ENCODE results near the gene DAB1. TPM values are rescaled to one million over a fixed set of nuclear protein-coding genes. Genes with fewer than 3 reads are reported as not detected.

DAB1 gene
- total RNA-seq (1 to 10 TPM in 4 of 5 donors, under 1 TPM in 1; 0.82 to 3.7 (median 1.5) TPM), total RNA-seq (0 to 3.4 (median 0.67) reads per million in 29 experiments)
- 3.3 TPM for total RNA-seq (2013)

DNA sequence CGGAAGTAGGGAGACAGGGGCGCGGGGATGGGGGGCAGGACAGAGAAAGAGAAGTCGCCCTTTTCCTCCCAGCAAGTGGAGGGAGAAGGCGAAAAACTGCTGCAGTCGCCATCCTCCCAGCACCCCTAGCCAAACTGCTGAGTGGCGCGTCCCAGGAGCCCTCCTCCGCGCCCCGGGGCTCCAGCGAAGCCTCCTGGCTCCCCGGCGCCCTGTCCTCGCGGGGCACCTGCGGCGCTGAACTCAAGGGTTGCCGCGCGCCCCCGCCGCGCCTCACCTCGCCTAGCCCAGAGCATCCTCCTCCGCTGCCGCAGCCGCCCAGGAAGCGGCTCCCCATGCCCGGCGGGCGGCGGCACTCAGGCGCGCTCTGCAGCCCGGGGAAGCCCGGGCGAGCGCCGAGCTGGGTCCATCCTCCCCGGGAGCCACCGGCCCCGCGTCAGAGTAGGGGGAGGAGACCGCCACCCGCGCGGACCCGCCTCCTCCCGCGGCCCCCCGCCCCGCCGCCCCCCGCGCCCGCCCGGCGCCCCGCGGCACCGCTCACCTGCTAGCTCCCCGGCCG is at the start of gene DAB1:
Gene DAB1, minus strand, starts transcription at position 405 of the 556 bp plus-strand sequence. CDS start 133,030 bp downstream, outside the sequence.
- Mint-ChIP-seq H3K27ac (no peak within 1 kb of the TSS), H3K4me3 (peak within 1 kb of the TSS in 2 of 3 donors; percentile 27 to 31), H3K36me3 (no peaks in the 10 kb centered on the region), H3K9me3 (peaks cover 0 to 3% (median 0%) of the 10 kb centered on the region in 3 donors), H3K27me3 (peaks cover 46 to 55% of the 10 kb centered on the region in 2 donors), H3K4me1 (peaks cover 0 to 14% (median 10%) of the 10 kb centered on the region in 3 donors)
- H3K27ac ChIP-seq (ENCODE audit: low read length): no peak within 1 kb of the TSS
- no peaks in the 10 kb centered on the region for H3K36me3 ChIP-seq (ENCODE audit: control insufficient read depth in 2 of 2, extremely low read depth in 1 of 2, insufficient read depth in 1 of 2, low read length in 1 of 2)
- WGBS (ENCODE audit: insufficient coverage): 2% methylated on average over 36 of the region's 64 CpGs
- POLR2A ChIA-PET: no interaction called here
- peaks cover 0 to 9% of the 10 kb centered on the region in 2 experiments for H3K4me1 ChIP-seq (ENCODE audit: control insufficient read depth in 1 of 2, extremely low read depth in 1 of 2, insufficient read depth in 2 of 2, low read length in 2 of 2)
- peaks cover 9 to 23% of the 10 kb centered on the region in 2 experiments for H3K27me3 ChIP-seq (replicated peaks in 1 of 2; ENCODE audit: control insufficient read depth in 2 of 2, extremely low read depth in 1 of 2, insufficient read depth in 2 of 2, low read length in 1 of 2)
- H3K4me3 ChIP-seq (ENCODE audit: control insufficient read depth in 1 of 2, extremely low read depth in 1 of 2, low read length in 1 of 2): no peak within 1 kb of the TSS
- peak in 2 of 4 experiments; percentile 32 to 38 for ATAC-seq (replicated peaks in 1 of 4)
- DNase-seq: no peak
- no peaks in the 10 kb centered on the region for H3K9me3 ChIP-seq
- CTCF ChIA-PET: interaction anchor here in 1 of 2 donors (0.6 kb wide), 1 partner anchor 872 kb away, joined by 4 read pairs; no protein-coding TSS in a partner anchor

DNA sequence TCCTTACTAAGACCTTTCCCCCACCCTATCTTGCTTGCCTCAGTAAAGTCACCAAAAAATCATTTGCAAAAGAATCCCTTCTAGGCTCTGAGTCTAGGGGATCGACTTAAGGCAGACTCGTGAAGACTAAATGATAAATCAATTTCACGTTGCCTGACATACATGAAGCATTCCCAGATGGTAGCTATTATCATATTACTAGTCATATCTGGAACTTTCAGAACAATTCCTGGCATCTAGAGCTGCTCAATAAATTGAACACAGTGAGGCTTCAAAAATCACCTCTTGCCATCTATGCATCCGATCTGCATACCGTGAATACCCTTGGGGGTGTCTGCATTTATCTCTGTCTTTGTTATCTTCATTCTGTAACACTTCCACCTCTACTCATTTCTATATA is 49.6 kb upstream of the DAB1 start:
- DNase-seq: no peak
- Histone ChIP-seq H3K9me3 (no peaks in the 10 kb centered on the region), H3K36me3 (ENCODE audit: control insufficient read depth in 2 of 2, extremely low read depth in 1 of 2, insufficient read depth in 1 of 2, low read length in 1 of 2) (no peaks in the 10 kb centered on the region), H3K4me3 (ENCODE audit: control insufficient read depth in 1 of 2, extremely low read depth in 1 of 2, low read length in 1 of 2) (no peak overlapping the region), H3K4me1 (ENCODE audit: control insufficient read depth in 1 of 2, extremely low read depth in 1 of 2, insufficient read depth in 2 of 2, low read length in 2 of 2) (no peaks in the 10 kb centered on the region), H3K27me3 (replicated peaks in 1 of 2; ENCODE audit: control insufficient read depth in 2 of 2, extremely low read depth in 1 of 2, insufficient read depth in 2 of 2, low read length in 1 of 2) (no peaks in the 10 kb centered on the region), H3K27ac (ENCODE audit: low read length) (no peak overlapping the region)
- POLR2A ChIA-PET: no interaction called here
- H3K27me3 Mint-ChIP-seq: no peaks in the 10 kb centered on the region
- peaks cover 0 to under 1% (median 0%) of the 10 kb centered on the region in 3 donors for H3K9me3 Mint-ChIP-seq
- no peaks in the 10 kb centered on the region for H3K4me1 Mint-ChIP-seq
- no peak for ATAC-seq (replicated peaks in 1 of 4)
- H3K36me3 Mint-ChIP-seq: no peaks in the 10 kb centered on the region
- no peak overlapping the region for H3K27ac Mint-ChIP-seq
- CTCF ChIA-PET: no interaction called here
- WGBS (ENCODE audit: insufficient coverage): 100% methylated on average over 2 of the region's 5 CpGs
- no peak overlapping the region for H3K4me3 Mint-ChIP-seq

DNA sequence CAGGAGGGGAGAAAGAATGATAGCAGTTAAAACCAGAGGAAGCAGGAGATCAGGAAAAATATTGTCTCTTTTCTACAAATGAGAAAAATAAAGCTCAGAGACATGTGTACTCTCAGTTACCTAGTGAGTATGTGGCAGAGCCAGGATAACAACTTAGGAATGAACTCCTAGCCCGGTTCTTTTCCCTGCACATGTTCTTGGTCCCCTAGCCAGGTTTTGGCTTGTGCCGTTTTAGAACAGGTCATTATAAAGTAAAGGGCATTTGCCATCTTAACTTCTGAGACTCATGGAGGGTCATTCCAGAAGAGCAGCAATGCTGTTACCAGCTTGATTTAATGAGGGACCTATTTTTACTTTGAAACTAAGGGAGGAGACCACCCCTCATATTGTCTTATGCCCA is 48.1 kb upstream of the DAB1 start:
- Histone ChIP-seq H3K36me3 (ENCODE audit: control insufficient read depth in 2 of 2, extremely low read depth in 1 of 2, insufficient read depth in 1 of 2, low read length in 1 of 2) (no peaks in the 10 kb centered on the region), H3K4me1 (ENCODE audit: control insufficient read depth in 1 of 2, extremely low read depth in 1 of 2, insufficient read depth in 2 of 2, low read length in 2 of 2) (no peaks in the 10 kb centered on the region), H3K4me3 (ENCODE audit: control insufficient read depth in 1 of 2, extremely low read depth in 1 of 2, low read length in 1 of 2) (no peak overlapping the region), H3K9me3 (no peaks in the 10 kb centered on the region), H3K27ac (ENCODE audit: low read length) (no peak overlapping the region), H3K27me3 (replicated peaks in 1 of 2; ENCODE audit: control insufficient read depth in 2 of 2, extremely low read depth in 1 of 2, insufficient read depth in 2 of 2, low read length in 1 of 2) (no peaks in the 10 kb centered on the region)
- H3K4me3 Mint-ChIP-seq: no peak overlapping the region
- no peaks in the 10 kb centered on the region for H3K36me3 Mint-ChIP-seq
- no peaks in the 10 kb centered on the region for H3K4me1 Mint-ChIP-seq
- CTCF ChIA-PET: no interaction called here
- 83% methylated on average over 1 of the region's 2 CpGs for WGBS (ENCODE audit: insufficient coverage)
- POLR2A ChIA-PET: interaction anchor here in 1 of 2 donors (0.6 kb wide), 1 partner anchor 718 kb away, joined by 4 read pairs; no protein-coding TSS in a partner anchor
- peaks cover 0 to 10% (median 0%) of the 10 kb centered on the region in 3 donors for H3K9me3 Mint-ChIP-seq
- H3K27me3 Mint-ChIP-seq: no peaks in the 10 kb centered on the region
- H3K27ac Mint-ChIP-seq: no peak overlapping the region
- DNase-seq (no peak), ATAC-seq (replicated peaks in 1 of 4) (no peak)

DNA sequence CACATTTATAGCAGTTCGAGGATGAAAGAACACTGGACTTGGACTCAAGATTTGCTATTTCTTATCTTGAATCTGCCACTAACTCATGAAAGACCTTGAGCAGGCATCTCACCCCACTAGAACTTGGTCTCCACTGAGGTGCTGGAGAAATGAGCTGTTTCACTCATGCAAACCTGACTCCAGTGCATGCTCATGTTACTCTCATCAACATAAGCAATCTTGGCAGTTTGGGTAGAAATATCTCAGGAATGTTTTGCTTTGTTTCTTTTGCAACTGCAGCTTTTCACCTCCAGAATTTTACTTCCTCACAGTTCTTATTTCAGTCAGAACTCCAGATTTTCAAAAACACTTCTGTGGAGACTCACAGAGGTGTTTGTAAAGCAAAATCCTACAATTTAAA is 46.2 kb upstream of the DAB1 start:
- no CpG with 5 or more reads among the region's 1 CpG for WGBS (ENCODE audit: insufficient coverage)
- DNase-seq: no peak
- H3K4me1 ChIP-seq (ENCODE audit: control insufficient read depth in 1 of 2, extremely low read depth in 1 of 2, insufficient read depth in 2 of 2, low read length in 2 of 2): no peaks in the 10 kb centered on the region
- H3K4me3 ChIP-seq (ENCODE audit: control insufficient read depth in 1 of 2, extremely low read depth in 1 of 2, low read length in 1 of 2): no peak overlapping the region
- ChIA-PET POLR2A (no interaction called here), CTCF (no interaction called here)
- no peak overlapping the region for H3K27ac Mint-ChIP-seq
- no peaks in the 10 kb centered on the region for H3K9me3 ChIP-seq
- no peaks in the 10 kb centered on the region for H3K4me1 Mint-ChIP-seq
- H3K27me3 Mint-ChIP-seq: no peaks in the 10 kb centered on the region
- H3K36me3 ChIP-seq (ENCODE audit: control insufficient read depth in 2 of 2, extremely low read depth in 1 of 2, insufficient read depth in 1 of 2, low read length in 1 of 2): no peaks in the 10 kb centered on the region
- no peaks in the 10 kb centered on the region for H3K27me3 ChIP-seq (replicated peaks in 1 of 2; ENCODE audit: control insufficient read depth in 2 of 2, extremely low read depth in 1 of 2, insufficient read depth in 2 of 2, low read length in 1 of 2)
- no peak overlapping the region for H3K4me3 Mint-ChIP-seq
- no peaks in the 10 kb centered on the region for H3K36me3 Mint-ChIP-seq
- H3K9me3 Mint-ChIP-seq: peaks cover 0 to 10% (median 0%) of the 10 kb centered on the region in 3 donors
- H3K27ac ChIP-seq (ENCODE audit: low read length): no peak overlapping the region
- ATAC-seq (replicated peaks in 1 of 4): no peak

DNA sequence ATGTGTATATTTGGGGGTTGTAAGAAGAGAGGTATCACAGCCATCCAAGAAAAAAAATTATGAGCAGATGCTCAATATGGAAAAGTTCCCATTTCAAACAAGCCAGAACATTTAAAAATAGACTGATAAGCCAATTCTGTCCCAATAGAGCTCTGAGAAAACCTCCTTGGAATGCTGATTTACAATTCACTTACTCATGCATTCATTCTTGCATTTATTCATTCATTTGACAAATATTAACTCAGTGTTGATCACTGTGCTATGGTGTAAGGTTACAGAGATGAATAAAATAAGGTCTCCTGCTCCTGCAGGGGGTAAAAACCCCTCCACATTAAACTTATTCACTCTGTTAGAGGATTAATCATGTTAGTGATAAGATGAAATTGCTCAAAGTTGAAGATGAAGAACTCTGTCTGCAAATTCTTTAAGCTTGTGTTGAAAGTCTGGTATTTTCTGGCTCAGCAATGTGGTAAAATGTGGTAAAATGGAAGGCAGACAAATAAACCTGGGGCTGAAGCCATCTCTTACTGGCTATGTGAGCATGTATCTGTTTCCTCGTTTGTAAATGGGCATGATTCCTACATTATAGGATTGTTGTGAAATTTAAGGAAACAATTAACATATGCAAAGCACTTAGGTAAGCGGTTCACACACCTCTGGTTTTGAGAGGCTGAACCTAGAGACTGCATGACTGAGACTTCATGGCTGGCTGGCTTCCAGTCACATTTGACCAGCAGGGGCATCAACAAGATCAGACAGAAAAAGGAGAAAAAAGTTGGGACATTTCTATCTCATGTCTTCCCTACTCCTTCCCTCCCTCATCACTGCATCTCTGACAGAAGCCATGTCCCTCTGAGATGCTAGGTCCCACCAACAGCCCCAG is 45.0 kb upstream of the DAB1 start:
- WGBS (ENCODE audit: insufficient coverage): 100% methylated on average over 1 of the region's 2 CpGs

DNA sequence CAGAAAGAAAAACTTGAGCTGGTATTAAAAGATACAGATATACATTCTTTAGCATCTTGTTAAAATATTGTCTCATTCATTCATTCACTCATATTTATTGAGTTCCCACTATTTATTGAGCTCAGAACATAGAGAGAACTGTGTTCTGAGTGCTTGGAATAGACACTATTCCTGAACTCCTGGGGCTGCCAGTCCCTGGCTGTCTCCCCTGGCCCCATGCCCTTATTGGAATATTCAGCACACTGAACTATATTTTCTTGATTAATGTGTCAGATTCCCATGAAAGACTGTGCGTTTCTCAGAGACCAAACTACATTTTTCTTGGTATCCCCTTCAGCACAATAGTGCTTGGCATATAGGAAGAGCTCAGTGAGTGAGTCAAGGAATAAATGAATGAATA is 44.0 kb upstream of the DAB1 start:
- Histone ChIP-seq H3K4me3 (ENCODE audit: control insufficient read depth in 1 of 2, extremely low read depth in 1 of 2, low read length in 1 of 2) (no peak overlapping the region), H3K4me1 (ENCODE audit: control insufficient read depth in 1 of 2, extremely low read depth in 1 of 2, insufficient read depth in 2 of 2, low read length in 2 of 2) (no peaks in the 10 kb centered on the region), H3K9me3 (no peaks in the 10 kb centered on the region), H3K27me3 (replicated peaks in 1 of 2; ENCODE audit: control insufficient read depth in 2 of 2, extremely low read depth in 1 of 2, insufficient read depth in 2 of 2, low read length in 1 of 2) (no peaks in the 10 kb centered on the region), H3K36me3 (ENCODE audit: control insufficient read depth in 2 of 2, extremely low read depth in 1 of 2, insufficient read depth in 1 of 2, low read length in 1 of 2) (no peaks in the 10 kb centered on the region), H3K27ac (ENCODE audit: low read length) (no peak overlapping the region)
- WGBS (ENCODE audit: insufficient coverage): no CpG with 5 or more reads among the region's 1 CpG
- H3K36me3 Mint-ChIP-seq: no peaks in the 10 kb centered on the region
- H3K9me3 Mint-ChIP-seq: peaks cover 0 to 10% (median 0%) of the 10 kb centered on the region in 3 donors
- H3K4me3 Mint-ChIP-seq: no peak overlapping the region
- CTCF ChIA-PET: interaction anchor here in 1 of 2 donors (0.6 kb wide), 1 partner anchor 34 kb away, joined by 3 read pairs; no protein-coding TSS in a partner anchor
- no peak overlapping the region for H3K27ac Mint-ChIP-seq
- peaks cover 0 to 4% of the 10 kb centered on the region in 2 donors for H3K27me3 Mint-ChIP-seq
- H3K4me1 Mint-ChIP-seq: no peaks in the 10 kb centered on the region
- DNase-seq (no peak), ATAC-seq (replicated peaks in 1 of 4) (no peak)
- POLR2A ChIA-PET: no interaction called here

More for the DNA sequence above, 45.0 kb upstream of the DAB1 start:
- H3K27me3 ChIP-seq (replicated peaks in 1 of 2; ENCODE audit: control insufficient read depth in 2 of 2, extremely low read depth in 1 of 2, insufficient read depth in 2 of 2, low read length in 1 of 2): no peaks in the 10 kb centered on the region
- Mint-ChIP-seq H3K4me3 (no peak overlapping the region), H3K36me3 (no peaks in the 10 kb centered on the region), H3K27ac (no peak overlapping the region), H3K4me1 (no peaks in the 10 kb centered on the region), H3K27me3 (peaks cover 0 to 4% of the 10 kb centered on the region in 2 donors), H3K9me3 (peaks cover 0 to 10% (median 0%) of the 10 kb centered on the region in 3 donors)
- H3K27ac ChIP-seq (ENCODE audit: low read length): no peak overlapping the region
- H3K4me1 ChIP-seq (ENCODE audit: control insufficient read depth in 1 of 2, extremely low read depth in 1 of 2, insufficient read depth in 2 of 2, low read length in 2 of 2): no peaks in the 10 kb centered on the region
- no peak for DNase-seq
- no peak overlapping the region for H3K4me3 ChIP-seq (ENCODE audit: control insufficient read depth in 1 of 2, extremely low read depth in 1 of 2, low read length in 1 of 2)
- no peaks in the 10 kb centered on the region for H3K9me3 ChIP-seq
- ChIA-PET CTCF (no interaction called here), POLR2A (no interaction called here)
- no peak for ATAC-seq (replicated peaks in 1 of 4)
- H3K36me3 ChIP-seq (ENCODE audit: control insufficient read depth in 2 of 2, extremely low read depth in 1 of 2, insufficient read depth in 1 of 2, low read length in 1 of 2): no peaks in the 10 kb centered on the region

Measured in T-cell (primary cell).